ENCODE results near the gene PLXNA4. TPM values are rescaled to one million over a fixed set of nuclear protein-coding genes. Genes with fewer than 3 reads are reported as not detected.
A peak's percentile ranks its signal among the peaks of the same experiment; 100 is the strongest.

PLXNA4 gene
- 1 to 10 TPM; 1.4 to 2.3 TPM for total RNA-seq

GRCh38 chr7:132575982-132576720, at the start of gene PLXNA4:
TSS of gene PLXNA4 (minus strand) at chr7:132576470. CDS start at chr7:132508693, 67,777 bp downstream.
- Mint-ChIP-seq H3K27ac (no peak within 1 kb of the TSS), H3K4me3 (peak within 1 kb of the TSS; percentile 65), H3K36me3 (ENCODE audit: low read depth) (no peaks in the 10 kb centered on the region), H3K9me3 (no peaks in the 10 kb centered on the region), H3K4me1 (peaks cover 7% of the 10 kb centered on the region), H3K27me3 (peaks cover 55% of the 10 kb centered on the region)
- ATAC-seq (replicated peaks): peak; percentile 13

- Mint-ChIP-seq H3K9me3 (peaks cover 5% of the 10 kb centered on the region), H3K27ac (no peak overlapping the region), H3K36me3 (ENCODE audit: low read depth) (no peaks in the 10 kb centered on the region), H3K27me3 (no peaks in the 10 kb centered on the region), H3K4me3 (no peak overlapping the region), H3K4me1 (no peaks in the 10 kb centered on the region)
- ATAC-seq (replicated peaks): no peak
Measured at GRCh38 chr7:132625651-132626050, 49.4 kb upstream of the PLXNA4 start.

- H3K27ac Mint-ChIP-seq: no peak overlapping the region
- H3K4me3 Mint-ChIP-seq: no peak overlapping the region
- H3K36me3 Mint-ChIP-seq (ENCODE audit: low read depth): no peaks in the 10 kb centered on the region
- H3K9me3 Mint-ChIP-seq: peaks cover 5% of the 10 kb centered on the region
- H3K27me3 Mint-ChIP-seq: no peaks in the 10 kb centered on the region
- H3K4me1 Mint-ChIP-seq: no peaks in the 10 kb centered on the region
- no peak for ATAC-seq (replicated peaks)
Measured at GRCh38 chr7:132622081-132622480, 45.8 kb upstream of the PLXNA4 start.

- Mint-ChIP-seq H3K27ac (no peak overlapping the region), H3K9me3 (no peaks in the 10 kb centered on the region), H3K4me1 (no peaks in the 10 kb centered on the region), H3K27me3 (peaks cover 9% of the 10 kb centered on the region), H3K36me3 (ENCODE audit: low read depth) (no peaks in the 10 kb centered on the region), H3K4me3 (no peak overlapping the region)
- no peak for ATAC-seq (replicated peaks)
Measured at GRCh38 chr7:132619967-132620366, 43.7 kb upstream of the PLXNA4 start.

- Mint-ChIP-seq H3K27ac (no peak overlapping the region), H3K27me3 (peaks cover 18% of the 10 kb centered on the region), H3K9me3 (no peaks in the 10 kb centered on the region), H3K4me1 (peaks cover 7% of the 10 kb centered on the region), H3K36me3 (ENCODE audit: low read depth) (no peaks in the 10 kb centered on the region), H3K4me3 (no peak overlapping the region)
- no peak for ATAC-seq (replicated peaks)
Measured at GRCh38 chr7:132618956-132619305, 42.7 kb upstream of the PLXNA4 start.

DNA sequence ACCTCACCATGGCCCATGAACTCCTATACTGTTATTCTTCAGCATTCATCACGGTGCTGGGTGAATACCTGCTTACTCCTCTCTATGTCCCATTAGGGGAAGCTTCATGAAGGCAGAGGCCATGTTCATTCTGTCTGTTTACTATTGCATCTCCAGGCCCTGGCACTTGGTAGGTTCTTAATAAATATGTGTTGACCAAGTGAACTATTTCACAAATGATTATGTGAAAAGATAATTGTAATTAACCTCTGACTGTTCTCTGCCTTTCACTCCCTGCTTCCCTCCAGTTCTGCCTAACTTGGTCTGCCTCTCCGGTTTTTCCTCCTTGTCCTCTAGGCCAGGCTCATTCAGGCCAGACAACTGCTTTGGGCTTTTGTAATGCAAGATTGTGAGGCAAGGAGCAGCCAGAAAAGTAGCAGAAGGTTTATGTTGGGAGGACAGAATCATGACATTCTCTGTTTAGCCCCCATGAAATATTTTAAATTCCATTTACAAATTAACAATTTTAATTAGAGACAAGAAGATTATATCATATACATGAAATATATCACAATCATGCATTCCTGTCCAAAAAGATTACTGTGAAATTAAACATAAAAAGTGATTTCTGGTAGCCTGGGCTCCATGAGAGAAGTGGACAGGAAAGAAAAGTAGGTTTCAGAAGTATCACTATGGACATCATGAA, 42.1 kb upstream of the PLXNA4 start:
- Mint-ChIP-seq H3K36me3 (ENCODE audit: low read depth) (no peaks in the 10 kb centered on the region), H3K4me1 (peaks cover 7% of the 10 kb centered on the region), H3K4me3 (no peak overlapping the region), H3K9me3 (no peaks in the 10 kb centered on the region), H3K27me3 (peaks cover 19% of the 10 kb centered on the region), H3K27ac (no peak overlapping the region)
- ATAC-seq (replicated peaks): no peak

DNA sequence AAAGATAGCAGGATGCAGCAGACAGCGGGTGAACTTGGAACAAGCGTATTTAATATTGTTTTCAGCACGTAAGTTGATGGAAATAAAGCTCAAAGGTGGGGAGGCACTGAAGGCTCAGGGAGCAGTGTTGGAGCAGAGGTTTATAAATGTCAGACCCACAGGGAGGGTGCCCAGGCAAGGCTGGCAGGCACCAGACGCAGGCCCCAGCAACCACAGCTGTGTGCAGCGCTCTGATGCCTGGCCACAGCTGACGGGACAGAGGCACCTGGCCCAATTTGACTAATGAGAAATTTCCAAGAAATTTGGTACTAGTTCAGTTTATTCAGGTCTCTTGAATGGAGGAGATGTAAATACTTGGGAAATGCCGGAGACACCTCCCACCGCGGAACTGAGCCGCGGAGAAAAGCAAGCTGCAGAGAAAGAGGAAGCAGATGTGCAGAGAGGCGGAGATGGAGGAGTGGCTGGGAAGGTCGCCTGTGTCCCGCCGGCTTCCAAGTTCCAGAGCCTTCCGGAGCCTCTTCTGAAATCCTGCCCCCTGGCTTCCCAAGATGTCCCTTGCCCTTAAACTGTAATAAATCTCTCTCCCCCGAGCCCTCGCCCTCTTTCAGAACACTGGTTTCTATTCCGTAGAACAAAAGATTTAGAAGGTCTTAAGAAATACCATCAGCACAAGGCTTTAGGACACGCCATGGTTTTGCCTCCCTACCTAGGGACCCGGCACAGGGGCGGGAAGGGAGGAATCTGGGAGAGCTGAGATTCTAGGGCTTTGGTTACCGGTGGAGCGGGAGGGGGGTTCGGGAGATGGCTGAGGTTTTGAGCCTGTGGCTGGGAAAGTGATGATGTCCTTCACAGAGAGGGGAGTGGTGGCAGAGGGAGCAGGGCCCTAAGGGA, 38.4 kb upstream of the PLXNA4 start:
- Mint-ChIP-seq H3K4me1 (peaks cover 7% of the 10 kb centered on the region), H3K4me3 (peak overlapping the region; percentile 20), H3K27me3 (peaks cover 29% of the 10 kb centered on the region), H3K36me3 (ENCODE audit: low read depth) (no peaks in the 10 kb centered on the region), H3K27ac (no peak overlapping the region), H3K9me3 (no peaks in the 10 kb centered on the region)
- ATAC-seq (replicated peaks): no peak

DNA sequence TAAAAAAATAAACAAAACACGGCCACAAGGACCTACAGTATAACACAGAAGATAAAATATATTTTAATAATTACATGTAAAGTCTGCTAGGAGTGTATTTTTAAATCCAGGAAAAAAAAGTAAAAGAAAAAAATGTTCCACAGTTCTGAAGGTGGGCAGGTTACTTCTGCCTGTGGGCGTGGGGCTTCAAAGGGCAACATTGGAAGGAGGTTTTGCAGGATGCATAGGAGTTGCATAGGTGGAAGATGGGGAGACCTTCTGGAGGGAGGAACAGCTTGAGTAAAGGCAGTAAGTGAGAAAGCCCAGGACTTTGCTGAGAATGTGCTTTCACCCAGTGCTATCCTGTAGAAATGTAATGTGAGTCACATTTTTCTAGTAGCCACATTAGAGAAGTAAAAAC, 37.5 kb upstream of the PLXNA4 start:
- no peak overlapping the region for H3K27ac Mint-ChIP-seq
- ATAC-seq (replicated peaks): no peak
- no peaks in the 10 kb centered on the region for H3K9me3 Mint-ChIP-seq
- H3K36me3 Mint-ChIP-seq (ENCODE audit: low read depth): no peaks in the 10 kb centered on the region
- peaks cover 29% of the 10 kb centered on the region for H3K27me3 Mint-ChIP-seq
- H3K4me3 Mint-ChIP-seq: no peak overlapping the region
- H3K4me1 Mint-ChIP-seq: peaks cover 7% of the 10 kb centered on the region

DNA sequence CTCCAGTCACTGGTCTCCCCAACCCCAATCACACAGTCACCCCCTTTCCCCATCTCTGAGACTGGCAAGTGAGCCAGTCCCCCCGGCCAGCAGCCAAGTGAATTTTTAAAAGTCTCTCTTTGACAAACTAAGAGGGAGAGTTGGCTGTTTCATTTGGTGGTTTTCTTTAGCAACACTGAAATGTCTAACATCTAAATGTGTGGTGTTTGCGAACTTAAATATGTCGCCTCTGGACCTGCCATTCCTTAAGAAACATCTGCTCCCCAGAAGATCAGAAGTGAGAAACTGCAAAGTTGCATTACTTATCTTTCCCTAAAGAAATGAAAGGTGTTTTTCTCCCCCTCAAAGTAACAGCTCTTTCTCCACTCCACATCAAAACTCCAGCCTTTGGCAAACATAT, 34.7 kb upstream of the PLXNA4 start:
- peaks cover 27% of the 10 kb centered on the region for H3K27me3 Mint-ChIP-seq
- no peak for ATAC-seq (replicated peaks)
- no peak overlapping the region for H3K4me3 Mint-ChIP-seq
- no peaks in the 10 kb centered on the region for H3K9me3 Mint-ChIP-seq
- no peak overlapping the region for H3K27ac Mint-ChIP-seq
- no peaks in the 10 kb centered on the region for H3K36me3 Mint-ChIP-seq (ENCODE audit: low read depth)
- peaks cover 7% of the 10 kb centered on the region for H3K4me1 Mint-ChIP-seq

- Mint-ChIP-seq H3K27ac (no peak overlapping the region), H3K4me1 (peaks cover 7% of the 10 kb centered on the region), H3K4me3 (no peak overlapping the region), H3K9me3 (no peaks in the 10 kb centered on the region), H3K27me3 (peaks cover 23% of the 10 kb centered on the region), H3K36me3 (ENCODE audit: low read depth) (no peaks in the 10 kb centered on the region)
- no peak for ATAC-seq (replicated peaks)
Measured at GRCh38 chr7:132609906-132610520, 33.7 kb upstream of the PLXNA4 start.

- H3K9me3 Mint-ChIP-seq: no peaks in the 10 kb centered on the region
- no peaks in the 10 kb centered on the region for H3K36me3 Mint-ChIP-seq (ENCODE audit: low read depth)
- H3K4me1 Mint-ChIP-seq: no peaks in the 10 kb centered on the region
- no peak for ATAC-seq (replicated peaks)
- H3K27ac Mint-ChIP-seq: no peak overlapping the region
- peaks cover 15% of the 10 kb centered on the region for H3K27me3 Mint-ChIP-seq
- no peak overlapping the region for H3K4me3 Mint-ChIP-seq
Measured at GRCh38 chr7:132609222-132609621, 33.0 kb upstream of the PLXNA4 start.

GRCh38 chr7:132608523-132608922, 32.3 kb upstream of the PLXNA4 start:
- Mint-ChIP-seq H3K36me3 (ENCODE audit: low read depth) (no peaks in the 10 kb centered on the region), H3K27me3 (peaks cover 14% of the 10 kb centered on the region), H3K27ac (no peak overlapping the region), H3K9me3 (no peaks in the 10 kb centered on the region), H3K4me1 (no peaks in the 10 kb centered on the region), H3K4me3 (no peak overlapping the region)
- ATAC-seq (replicated peaks): no peak

- Mint-ChIP-seq H3K4me3 (no peak overlapping the region), H3K27me3 (peaks cover 11% of the 10 kb centered on the region), H3K9me3 (no peaks in the 10 kb centered on the region), H3K36me3 (ENCODE audit: low read depth) (no peaks in the 10 kb centered on the region), H3K27ac (no peak overlapping the region), H3K4me1 (no peaks in the 10 kb centered on the region)
- no peak for ATAC-seq (replicated peaks)
Measured at GRCh38 chr7:132607656-132608055, 31.4 kb upstream of the PLXNA4 start.

GRCh38 chr7:132604121-132604520, 27.9 kb upstream of the PLXNA4 start:
- Mint-ChIP-seq H3K36me3 (ENCODE audit: low read depth) (no peaks in the 10 kb centered on the region), H3K4me3 (no peak overlapping the region), H3K27ac (no peak overlapping the region), H3K27me3 (peaks cover 14% of the 10 kb centered on the region), H3K4me1 (no peaks in the 10 kb centered on the region), H3K9me3 (no peaks in the 10 kb centered on the region)
- no peak for ATAC-seq (replicated peaks)

Measured in activated T-helper 17 cell treated with anti-CD3 and anti-CD28 coated beads, Interleukin-2, amount 50 U/mL, for 72 hours (primary cell).